Breast epithelium (tissue), 3 donors: Measurements from ENCODE around the gene FRMPD4.

Experiments used
- POLR2A ChIP-seq: fragments of 450-650 bp; IDR thresholded peaks from one replicate; pipeline ENCODE4 v1.6.1; 2016; ENCODE audit warnings: antibody characterized with exemption, mild to moderate bottlenecking, moderate library complexity
- TF ChIP-seq, protein P1 (sequence below), 3 donors: fragments of 450-650 bp; IDR thresholded peaks; one replicate each; pipeline ENCODE4 v1.5.1; 2016 to 2017; ENCODE audit warnings: antibody characterized with exemption in 3 of 3, mild to moderate bottlenecking in 3 of 3, moderate library complexity in 3 of 3

- TF ChIP-seq, protein P1, sequence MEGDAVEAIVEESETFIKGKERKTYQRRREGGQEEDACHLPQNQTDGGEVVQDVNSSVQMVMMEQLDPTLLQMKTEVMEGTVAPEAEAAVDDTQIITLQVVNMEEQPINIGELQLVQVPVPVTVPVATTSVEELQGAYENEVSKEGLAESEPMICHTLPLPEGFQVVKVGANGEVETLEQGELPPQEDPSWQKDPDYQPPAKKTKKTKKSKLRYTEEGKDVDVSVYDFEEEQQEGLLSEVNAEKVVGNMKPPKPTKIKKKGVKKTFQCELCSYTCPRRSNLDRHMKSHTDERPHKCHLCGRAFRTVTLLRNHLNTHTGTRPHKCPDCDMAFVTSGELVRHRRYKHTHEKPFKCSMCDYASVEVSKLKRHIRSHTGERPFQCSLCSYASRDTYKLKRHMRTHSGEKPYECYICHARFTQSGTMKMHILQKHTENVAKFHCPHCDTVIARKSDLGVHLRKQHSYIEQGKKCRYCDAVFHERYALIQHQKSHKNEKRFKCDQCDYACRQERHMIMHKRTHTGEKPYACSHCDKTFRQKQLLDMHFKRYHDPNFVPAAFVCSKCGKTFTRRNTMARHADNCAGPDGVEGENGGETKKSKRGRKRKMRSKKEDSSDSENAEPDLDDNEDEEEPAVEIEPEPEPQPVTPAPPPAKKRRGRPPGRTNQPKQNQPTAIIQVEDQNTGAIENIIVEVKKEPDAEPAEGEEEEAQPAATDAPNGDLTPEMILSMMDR (IDR thresholded peaks at IDR 0.05), result no peak
- TF ChIP-seq POLR2A, result no peak
Observed at GRCh38 chrX:12690646-12691045, 552.4 kb downstream of the FRMPD4 start.
